Body of pancreas (tissue), 4 donors: ENCODE results near the gene PCDHB12. TPM values are rescaled to one million over a fixed set of nuclear protein-coding genes. Genes with fewer than 3 reads are reported as not detected.
"Not testable (repeated sequence)": the region's sequence is repeated elsewhere in the genome, so short reads cannot be mapped to it uniquely, and the experiment has no call there.

Experiments
- ATAC-seq: fragments of 150-250 bp; one replicate; pipeline ENCODE4 v1.9.1; 2016
- DNase-seq, 4 donors: peaks; one replicate each; pipeline ENCODE4 v3.0.0-alpha.2; 2019
- H3K27ac ChIP-seq, 4 donors: fragments of 200-600 bp; sonication (generic); 1 replicate in 3 of 4; 2 replicates in 1 of 4; pipeline versions ENCODE4 v1.5.1 to v1.6.1; 2016 to 2019; ENCODE audit warnings: mild to moderate bottlenecking in 1 of 4, mixed read lengths in 1 of 4, moderate library complexity in 1 of 4
- H3K27me3 ChIP-seq, 2 donors: fragments of 200-600 bp; sonication (generic); one replicate each; pipeline ENCODE4 v1.6.0; 2016; ENCODE audit warnings: mild to moderate bottlenecking in 1 of 2
- H3K36me3 ChIP-seq, 2 donors: fragments of 200-600 bp; sonication (generic); replicated peaks in 1 of 2; 2 replicates each; pipeline ENCODE4 v1.5.1; 2016; ENCODE audit warnings: low read depth in 2 of 2; ENCODE audit not compliant: insufficient read depth in 1 of 2
- H3K4me1 ChIP-seq: fragments of 200-600 bp; sonication (generic); one replicate; pipeline ENCODE4 v1.6.0; 2016
- H3K4me3 ChIP-seq, 2 donors: fragments of 200-600 bp; sonication (generic); 1 replicate in 1 of 2; 2 replicates in 1 of 2; pipeline ENCODE4 v1.5.1; 2016 to 2019
- H3K9me3 ChIP-seq, 3 donors: fragments of 200-600 bp; sonication (generic); 1 replicate in 2 of 3; 2 replicates in 1 of 3; pipeline ENCODE4 v1.5.1; 2016
- POLR2A ChIP-seq, 3 donors: fragments of 450-650 bp; IDR thresholded peaks; one replicate each; pipeline ENCODE4 v1.6.1; 2016; ENCODE audit warnings: antibody characterized with exemption in 3 of 3, mild to moderate bottlenecking in 2 of 3
- WGBS, 2 donors: methylation state at CpG; one replicate each; pipeline ENCODE4 v1.1.5; 2017; 5-methylcytosine and 5-hydroxymethylcytosine counted together
- intact Hi-C: fragments of 100-400 bp; cut with DNase I; formaldehyde crosslinking; loops from one replicate; pipeline ENCODE4 v1.15.1; 2023
- total RNA-seq, 2 donors: library from RNA; depleted of rRNA; stranded (reverse); fragments of >200 nt; gene quantifications; one replicate each; pipeline ENCODE4 v1.1.0, GENCODE V29; 2016
- TF ChIP-seq, protein P1 (sequence below), 7 experiments: fragments of 450-650 bp in 4 of 7; fragments of 200-600 bp in 3 of 7; sonication (generic) in 3 of 7; IDR thresholded peaks; one replicate each; pipeline ENCODE4 v1.5.1; 2016 to 2019; ENCODE audit warnings: antibody characterized with exemption in 7 of 7

The PCDHB12 gene
- total RNA-seq, 2 donors from 2014 or later = 2.0 to 3.4 TPM

DNA sequence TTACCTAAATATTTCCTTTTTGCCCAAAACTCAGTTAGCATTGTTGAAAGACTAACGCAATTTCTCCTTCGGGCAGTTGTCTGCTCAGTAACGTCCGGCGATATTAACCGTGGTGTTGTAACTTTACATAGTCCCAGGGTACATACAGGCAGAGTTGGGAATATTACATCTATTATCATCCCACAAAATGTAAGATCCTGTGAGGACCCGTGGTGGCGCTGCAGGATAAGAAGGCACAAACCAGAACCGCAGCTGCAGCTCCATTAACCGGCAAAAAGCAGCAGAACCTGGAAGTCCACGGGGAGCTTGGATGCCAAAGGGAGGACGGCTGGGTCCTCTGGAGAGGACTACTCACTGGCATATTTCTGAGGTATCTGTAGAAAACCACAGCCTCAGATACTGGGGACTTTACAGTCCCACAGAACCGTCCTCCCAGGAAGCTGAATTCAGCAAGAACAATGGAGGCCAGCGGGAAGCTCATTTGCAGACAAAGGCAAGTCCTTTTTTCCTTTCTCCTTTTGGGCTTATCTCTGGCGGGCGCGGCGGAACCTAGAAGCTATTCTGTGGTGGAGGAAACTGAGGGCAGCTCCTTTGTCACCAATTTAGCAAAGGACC, 30.8 kb upstream of the PCDHB12 start, which contains the start of gene PCDHB8:
TSS of gene PCDHB8 (plus strand) at position 214 of the 615 bp plus-strand sequence. CDS start at position 459, 245 bp downstream.
- ATAC-seq, H3K27ac ChIP-seq, intact Hi-C loops: not testable (repeated sequence)

DNA sequence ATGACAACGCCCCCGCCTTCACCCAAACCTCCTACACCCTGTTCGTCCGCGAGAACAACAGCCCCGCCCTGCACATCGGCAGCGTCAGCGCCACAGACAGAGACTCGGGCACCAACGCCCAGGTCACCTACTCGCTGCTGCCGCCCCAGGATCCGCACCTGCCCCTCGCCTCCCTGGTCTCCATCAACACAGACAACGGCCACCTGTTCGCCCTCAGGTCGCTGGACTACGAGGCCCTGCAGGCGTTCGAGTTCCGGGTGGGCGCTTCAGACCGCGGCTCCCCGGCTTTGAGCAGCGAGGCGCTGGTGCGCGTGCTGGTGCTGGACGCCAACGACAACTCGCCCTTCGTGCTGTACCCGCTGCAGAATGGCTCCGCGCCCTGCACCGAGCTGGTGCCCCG, 29.1 kb upstream of the PCDHB12 start:
- peaks cover 0 to 51% (median 10%) of the 10 kb centered on the region in 3 donors for H3K9me3 ChIP-seq
- H3K27ac ChIP-seq, H3K4me1 ChIP-seq, intact Hi-C loops, DNase-seq, ATAC-seq, H3K27me3 ChIP-seq, H3K4me3 ChIP-seq, H3K36me3 ChIP-seq: not testable (repeated sequence)
- 18 to 49% methylated on average over 24 to 26 of the region's 39 CpGs for WGBS, 2 donors

More for the DNA sequence above, 30.8 kb upstream of the PCDHB12 start, which contains the start of gene PCDHB8:
- not testable (repeated sequence) for H3K4me1 ChIP-seq, H3K27me3 ChIP-seq, H3K36me3 ChIP-seq
- H3K4me3 ChIP-seq = peak within 1 kb of the TSS in 1 of 2 donors; percentile 7
- peaks cover 0 to 53% (median 10%) of the 10 kb centered on the region in 3 donors for H3K9me3 ChIP-seq
- TF ChIP-seq, protein P1, sequence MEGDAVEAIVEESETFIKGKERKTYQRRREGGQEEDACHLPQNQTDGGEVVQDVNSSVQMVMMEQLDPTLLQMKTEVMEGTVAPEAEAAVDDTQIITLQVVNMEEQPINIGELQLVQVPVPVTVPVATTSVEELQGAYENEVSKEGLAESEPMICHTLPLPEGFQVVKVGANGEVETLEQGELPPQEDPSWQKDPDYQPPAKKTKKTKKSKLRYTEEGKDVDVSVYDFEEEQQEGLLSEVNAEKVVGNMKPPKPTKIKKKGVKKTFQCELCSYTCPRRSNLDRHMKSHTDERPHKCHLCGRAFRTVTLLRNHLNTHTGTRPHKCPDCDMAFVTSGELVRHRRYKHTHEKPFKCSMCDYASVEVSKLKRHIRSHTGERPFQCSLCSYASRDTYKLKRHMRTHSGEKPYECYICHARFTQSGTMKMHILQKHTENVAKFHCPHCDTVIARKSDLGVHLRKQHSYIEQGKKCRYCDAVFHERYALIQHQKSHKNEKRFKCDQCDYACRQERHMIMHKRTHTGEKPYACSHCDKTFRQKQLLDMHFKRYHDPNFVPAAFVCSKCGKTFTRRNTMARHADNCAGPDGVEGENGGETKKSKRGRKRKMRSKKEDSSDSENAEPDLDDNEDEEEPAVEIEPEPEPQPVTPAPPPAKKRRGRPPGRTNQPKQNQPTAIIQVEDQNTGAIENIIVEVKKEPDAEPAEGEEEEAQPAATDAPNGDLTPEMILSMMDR (IDR thresholded peaks at IDR 0.05) = peak in 2 of 7 experiments; percentile 15 to 16
- WGBS, 2 donors = 16 to 30% methylated on average over 14 to 18 of the region's 18 CpGs
- DNase-seq = peak in 2 of 4 donors; percentile 13 to 37

DNA sequence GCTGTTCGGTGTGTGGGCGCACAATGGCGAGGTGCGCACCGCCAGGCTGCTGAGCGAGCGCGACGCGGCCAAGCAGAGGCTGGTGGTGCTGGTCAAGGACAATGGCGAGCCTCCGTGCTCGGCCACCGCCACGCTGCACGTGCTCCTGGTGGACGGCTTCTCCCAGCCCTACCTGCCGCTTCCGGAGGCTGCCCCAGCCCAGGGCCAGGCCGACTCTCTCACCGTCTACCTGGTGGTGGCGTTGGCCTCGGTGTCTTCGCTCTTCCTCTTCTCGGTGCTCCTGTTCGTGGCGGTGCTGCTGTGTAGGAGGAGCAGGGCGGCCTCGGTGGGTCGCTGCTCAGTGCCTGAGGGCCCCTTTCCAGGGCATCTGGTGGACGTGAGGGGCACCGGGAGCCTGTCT, 28.6 kb upstream of the PCDHB12 start:
- H3K4me1 ChIP-seq, DNase-seq, H3K36me3 ChIP-seq, intact Hi-C loops, H3K27me3 ChIP-seq, ATAC-seq, H3K4me3 ChIP-seq, H3K27ac ChIP-seq: not testable (repeated sequence)
- 19% methylated on average over 32 of the region's 32 CpGs; no CpG with 5 or more reads in 1 of the 2 donors for WGBS, 2 donors
- H3K9me3 ChIP-seq = peaks cover 0 to 49% (median 10%) of the 10 kb centered on the region in 3 donors

DNA sequence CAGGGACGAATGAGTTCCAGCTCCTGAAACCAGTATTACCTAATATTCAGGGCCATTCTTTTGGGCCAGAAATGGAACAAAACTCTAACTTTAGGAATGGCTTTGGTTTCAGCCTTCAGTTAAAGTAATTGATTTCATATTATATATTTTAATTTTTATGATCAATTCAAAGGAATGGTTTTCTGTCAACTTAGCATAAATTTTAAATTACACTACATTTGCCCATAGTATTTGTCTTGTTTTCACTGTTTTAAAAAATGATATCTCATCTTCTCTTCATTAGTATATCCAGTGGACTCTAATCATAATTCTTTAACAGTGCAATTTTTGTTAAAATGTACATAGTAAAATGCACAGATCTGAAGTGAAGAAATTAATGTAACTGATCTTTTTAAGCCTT, 28.2 kb upstream of the PCDHB12 start:
- no peak for DNase-seq
- Histone ChIP-seq H3K4me3 (no peak overlapping the region), H3K36me3 (no peaks in the 10 kb centered on the region), H3K9me3 (peaks cover 0 to 45% (median 10%) of the 10 kb centered on the region in 3 donors), H3K27ac (no peak overlapping the region), H3K27me3 (peaks cover 0 to 4% of the 10 kb centered on the region in 2 donors), H3K4me1 (no peaks in the 10 kb centered on the region)
- 17 to 24% methylated on average over 1 of the region's 1 CpG for WGBS, 2 donors
- intact Hi-C loops = no loop called here
- no peak for ATAC-seq
- TF ChIP-seq POLR2A (IDR thresholded peaks at IDR 0.05) = no peak
- TF ChIP-seq, protein P1 (IDR thresholded peaks at IDR 0.05) = no peak

DNA sequence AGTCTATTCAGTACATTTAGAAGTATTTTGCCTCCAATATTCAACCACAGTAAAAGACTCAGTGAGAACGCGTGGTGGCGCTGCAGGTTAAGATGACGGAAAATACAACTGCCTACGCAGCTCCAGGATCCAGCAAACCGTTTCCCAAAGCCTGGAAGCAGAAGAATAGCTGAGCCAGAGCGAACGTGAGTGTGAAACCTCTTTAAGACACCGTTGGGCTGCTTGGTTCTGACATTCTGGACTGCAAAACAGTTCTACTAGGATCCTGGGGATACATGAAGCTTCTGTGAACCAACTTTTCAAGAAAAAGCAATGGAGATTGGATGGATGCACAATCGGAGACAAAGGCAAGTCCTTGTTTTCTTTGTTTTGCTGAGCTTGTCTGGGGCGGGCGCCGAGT, 26.3 kb upstream of the PCDHB12 start, which contains the start of gene PCDHB16:
TSS of gene PCDHB16 (plus strand) at position 140 of the 400 bp plus-strand sequence. CDS start at position 313, 173 bp downstream.
- WGBS, 2 donors = 6 to 11% methylated on average over 13 of the region's 13 CpGs
- intact Hi-C loops = no loop called here
- Histone ChIP-seq H3K4me1 (no peaks in the 10 kb centered on the region), H3K9me3 (peaks cover 0 to 42% (median 0%) of the 10 kb centered on the region in 3 donors), H3K4me3 (no peak within 1 kb of the TSS), H3K27ac (no peak within 1 kb of the TSS), H3K27me3 (no peaks in the 10 kb centered on the region), H3K36me3 (no peaks in the 10 kb centered on the region)
- DNase-seq = peak; percentile 59 to 71 (median 61)
- peak; percentile 40 for ATAC-seq
- peak in 1 of 3 donors; percentile 20 for TF ChIP-seq POLR2A (IDR thresholded peaks at IDR 0.05)
- TF ChIP-seq, protein P1 (IDR thresholded peaks at IDR 0.05) = peak in 5 of 7 experiments; percentile 21 to 57 (median 41)

DNA sequence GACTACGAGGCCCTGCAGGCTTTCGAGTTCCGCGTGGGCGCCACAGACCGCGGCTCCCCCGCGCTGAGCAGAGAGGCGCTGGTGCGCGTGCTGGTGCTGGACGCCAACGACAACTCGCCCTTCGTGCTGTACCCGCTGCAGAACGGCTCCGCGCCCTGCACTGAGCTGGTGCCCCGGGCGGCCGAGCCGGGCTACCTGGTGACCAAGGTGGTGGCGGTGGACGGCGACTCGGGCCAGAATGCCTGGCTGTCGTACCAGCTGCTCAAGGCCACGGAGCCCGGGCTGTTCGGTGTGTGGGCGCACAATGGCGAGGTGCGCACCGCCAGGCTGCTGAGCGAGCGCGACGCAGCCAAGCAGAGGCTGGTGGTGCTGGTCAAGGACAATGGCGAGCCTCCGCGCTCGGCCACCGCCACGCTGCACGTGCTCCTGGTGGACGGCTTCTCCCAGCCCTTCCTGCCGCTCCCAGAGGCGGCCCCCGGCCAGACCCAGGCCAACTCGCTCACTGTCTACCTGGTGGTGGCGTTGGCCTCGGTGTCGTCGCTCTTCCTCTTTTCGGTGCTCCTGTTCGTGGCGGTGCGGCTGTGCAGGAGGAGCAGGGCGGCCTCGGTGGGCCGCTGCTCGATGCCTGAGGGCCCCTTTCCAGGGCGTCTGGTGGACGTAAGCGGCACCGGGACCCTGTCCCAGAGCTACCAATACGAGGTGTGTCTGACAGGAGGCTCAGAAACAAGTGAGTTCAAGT, 24.2 kb upstream of the PCDHB12 start:
- H3K36me3 ChIP-seq, ATAC-seq, H3K4me1 ChIP-seq, H3K4me3 ChIP-seq, intact Hi-C loops, DNase-seq, H3K27me3 ChIP-seq, H3K27ac ChIP-seq: not testable (repeated sequence)
- H3K9me3 ChIP-seq = peaks cover 0 to 27% (median 0%) of the 10 kb centered on the region in 3 donors
- WGBS, 2 donors = 16 to 46% methylated on average over 4 to 37 of the region's 69 CpGs
